Measurements from ENCODE around the gene MGMT. TPM values are rescaled to one million over a fixed set of nuclear protein-coding genes. Genes with fewer than 3 reads are reported as not detected.

MGMT gene
- total and polyA plus RNA-seq, 9 of the 15 experiments (the other 6 are each of a cell fraction or from before 2014, with no cell fraction given), result 0.03 to 0.29 (median 0.11) TPM; not detected in 4

GRCh38 chr10:129743738-129744133 lies 276.7 kb downstream of the MGMT start:
- H3K27ac ChIP-seq (ENCODE audit: extremely low read depth, low read depth, low read length), result no peak overlapping the region
- no peak overlapping the region for H3K4me2 ChIP-seq (ENCODE audit: insufficient read depth, low read length)
- FAIRE-seq (no peak), ATAC-seq (no peak), DNase-seq (ENCODE audit: extremely low read depth in 1 of 4, low spot score in 3 of 4) (no peak)
- H3K9me3 ChIP-seq (replicated peaks; ENCODE audit: control insufficient read depth, insufficient read depth, low read depth, low read length), result no peaks in the 10 kb centered on the region
- no peaks in the 10 kb centered on the region for H3K9me1 ChIP-seq (ENCODE audit: control insufficient read depth, insufficient read depth, low read length)
- in situ Hi-C loops (cut with MboI) (no loop called here), intact Hi-C loops (cut with micrococcal nuclease) (no loop called here)
- no peaks in the 10 kb centered on the region for H3K4me1 ChIP-seq (replicated peaks in 1 of 2; ENCODE audit: control insufficient read depth in 2 of 2, insufficient read depth in 2 of 2, low read length in 2 of 2)
- H3K79me2 ChIP-seq (ENCODE audit: control insufficient read depth, insufficient read depth, low read length), result no peaks in the 10 kb centered on the region
- H3K36me3 ChIP-seq (ENCODE audit: control insufficient read depth, insufficient read depth, low read length), result no peaks in the 10 kb centered on the region
- TF ChIP-seq AFF1 (IDR thresholded peaks at IDR 0.05; ENCODE audit: low read depth in 1 of 2, partially characterized antibody in 2 of 2) (no peak), MCM3 (IDR thresholded peaks at IDR 0.05) (no peak)
- CTCF ChIA-PET (ENCODE audit: low intra/inter-chr PET ratio), result no interaction called here
- H3K27me3 ChIP-seq (ENCODE audit: control insufficient read depth in 2 of 2, insufficient read depth in 2 of 2, low read length in 2 of 2), result no peaks in the 10 kb centered on the region; a peak in 1 of 5 replicates
- no peak overlapping the region for H3K4me3 ChIP-seq
- POLR2A ChIA-PET, result no interaction called here
- no peak overlapping the region for H3K9ac ChIP-seq (ENCODE audit: insufficient read depth in 1 of 2, low read depth in 2 of 2, low read length in 2 of 2)
- no peaks in the 10 kb centered on the region for H4K20me1 ChIP-seq (replicated peaks; ENCODE audit: control insufficient read depth, insufficient read depth, low read length)
- no peak overlapping the region for H2AFZ ChIP-seq (ENCODE audit: low read depth, low read length)
- BruUV-seq (replicated peaks), result no TSS peak
- 3% methylated on average over 5 of the region's 7 CpGs for WGBS (ENCODE audit: insufficient coverage, low coverage, missing lambda C conversion rate)

Data from K562 (cell line).